Endodermal cell (in vitro differentiated cells): ENCODE results near the gene HS3ST3B1. TPM values are rescaled to one million over a fixed set of nuclear protein-coding genes. Genes with fewer than 3 reads are reported as not detected.

ENCODE experiments used
- DNase-seq: peaks from one replicate; pipeline ENCODE4 v3.0.0-alpha.2; 2017
- H3K27ac ChIP-seq: 2 replicates; pipeline ENCODE4 v1.5.1; 2013; ENCODE audit warnings: mild to moderate bottlenecking, low read depth, low read length, moderate library complexity
- H3K27me3 ChIP-seq: 2 replicates; pipeline ENCODE4 v1.6.1; 2013; ENCODE audit warnings: mild to moderate bottlenecking, low read length, moderate library complexity; ENCODE audit not compliant: insufficient read depth, control insufficient read depth, poor library complexity, severe bottlenecking
- H3K36me3 ChIP-seq: 2 replicates; pipeline ENCODE4 v1.7.0; 2013; ENCODE audit warnings: mild to moderate bottlenecking, low read length, moderate library complexity; ENCODE audit not compliant: control insufficient read depth, insufficient read depth
- H3K4me1 ChIP-seq: one replicate; pipeline ENCODE4 v1.7.0; 2013; ENCODE audit warnings: low read length; ENCODE audit not compliant: control insufficient read depth, insufficient read depth
- H3K4me3 ChIP-seq: 2 replicates; pipeline ENCODE4 v1.5.1; 2013; ENCODE audit warnings: mild to moderate bottlenecking, low read length, moderate library complexity
- H3K9ac ChIP-seq: 2 replicates; pipeline ENCODE4 v1.6.1; 2013; ENCODE audit warnings: mild to moderate bottlenecking, low read length, moderate library complexity; ENCODE audit not compliant: poor library complexity, severe bottlenecking; ENCODE audit errors: extremely low read depth
- H3K9me3 ChIP-seq: 2 replicates; pipeline ENCODE4 v1.6.1; 2013; ENCODE audit warnings: mild to moderate bottlenecking, low read length, moderate library complexity; ENCODE audit not compliant: control insufficient read depth
- H3K27ac Mint-ChIP-seq: 2 replicates; pipeline ENCODE4 v1.8.0; 2020; ENCODE audit warnings: mixed read lengths
- H3K27me3 Mint-ChIP-seq: 2 replicates; pipeline ENCODE4 v1.8.0; 2021; ENCODE audit warnings: mild to moderate bottlenecking, mixed read lengths; ENCODE audit not compliant: insufficient read depth
- H3K36me3 Mint-ChIP-seq: 2 replicates; pipeline ENCODE4 v1.8.0; 2020; ENCODE audit warnings: low read depth, mixed read lengths
- H3K4me1 Mint-ChIP-seq: 2 replicates; pipeline ENCODE4 v1.8.0; 2020; ENCODE audit warnings: mixed read lengths
- H3K4me3 Mint-ChIP-seq: 2 replicates; pipeline ENCODE4 v1.8.0; 2020; ENCODE audit warnings: mild to moderate bottlenecking, moderate library complexity, mixed read lengths
- H3K9me3 Mint-ChIP-seq: 2 replicates; pipeline ENCODE4 v1.8.0; 2020; ENCODE audit warnings: mild to moderate bottlenecking, mixed read lengths
- whole genome bisulfite sequencing, 2 experiments: methylation state at CpG; one replicate each; pipeline versions ENCODE4 v1.1.5 to v1.1.7; 2013; ENCODE audit warnings: missing lambda C conversion rate in 2 of 2, mixed read lengths in 1 of 2; ENCODE audit not compliant: insufficient coverage in 1 of 2, insufficient read length in 1 of 2; 5-methylcytosine and 5-hydroxymethylcytosine counted together
- total RNA-seq, 2 donors: library from RNA; stranded (reverse); fragmentation: NEBNext Ultra II Directional in 1 of 2; extraction: Animal tissue kit (Norgen Biotek cat#: 25700) in 1 of 2; gene quantifications; 2 replicates in 1 of 2; 3 replicates in 1 of 2; pipeline ENCODE4 v1.2.1, GENCODE V29; 2021
- TF ChIP-seq, protein P1 (sequence below): fragments of 200-600 bp; sonication (generic); conservative IDR thresholded peaks from 2 replicates; pipeline ENCODE4 v1.5.0; 2021; ENCODE audit warnings: antibody characterized with exemption, mild to moderate bottlenecking

The HS3ST3B1 gene
- total RNA-seq, 2 donors from 2014 or later, result 5.6 to 6.9 TPM

DNA sequence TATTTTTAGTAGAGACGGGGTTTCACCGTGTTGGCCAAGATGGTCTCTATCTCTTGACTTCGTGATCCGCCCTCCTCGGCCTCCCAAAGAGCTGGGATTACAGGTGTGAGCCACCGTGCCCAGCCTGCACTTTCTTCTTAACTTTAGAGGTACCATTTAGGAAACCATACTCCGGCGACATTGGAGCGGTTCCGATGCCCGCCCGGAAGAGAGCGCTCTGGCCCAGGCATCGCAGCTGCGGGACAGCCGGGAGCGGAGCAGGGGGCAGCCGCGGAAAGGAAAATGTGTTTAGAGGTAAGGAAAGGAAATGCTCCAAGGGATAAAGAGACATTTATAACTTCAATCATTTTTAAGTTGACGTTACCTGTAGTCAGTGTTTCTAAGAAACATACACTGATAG, 6.0 kb upstream of the HS3ST3B1 start:
- no peak overlapping the region for H3K4me3 Mint-ChIP-seq
- H3K27me3 ChIP-seq, result peaks cover 61% of the 10 kb centered on the region
- DNase-seq, result no peak
- 90 to 92% methylated on average over 15 to 20 of the region's 20 CpGs for WGBS, 2 experiments
- H3K4me1 Mint-ChIP-seq, result peaks cover 23% of the 10 kb centered on the region
- H3K36me3 Mint-ChIP-seq, result no peaks in the 10 kb centered on the region
- H3K9ac ChIP-seq, result no peak overlapping the region
- TF ChIP-seq, protein P1, sequence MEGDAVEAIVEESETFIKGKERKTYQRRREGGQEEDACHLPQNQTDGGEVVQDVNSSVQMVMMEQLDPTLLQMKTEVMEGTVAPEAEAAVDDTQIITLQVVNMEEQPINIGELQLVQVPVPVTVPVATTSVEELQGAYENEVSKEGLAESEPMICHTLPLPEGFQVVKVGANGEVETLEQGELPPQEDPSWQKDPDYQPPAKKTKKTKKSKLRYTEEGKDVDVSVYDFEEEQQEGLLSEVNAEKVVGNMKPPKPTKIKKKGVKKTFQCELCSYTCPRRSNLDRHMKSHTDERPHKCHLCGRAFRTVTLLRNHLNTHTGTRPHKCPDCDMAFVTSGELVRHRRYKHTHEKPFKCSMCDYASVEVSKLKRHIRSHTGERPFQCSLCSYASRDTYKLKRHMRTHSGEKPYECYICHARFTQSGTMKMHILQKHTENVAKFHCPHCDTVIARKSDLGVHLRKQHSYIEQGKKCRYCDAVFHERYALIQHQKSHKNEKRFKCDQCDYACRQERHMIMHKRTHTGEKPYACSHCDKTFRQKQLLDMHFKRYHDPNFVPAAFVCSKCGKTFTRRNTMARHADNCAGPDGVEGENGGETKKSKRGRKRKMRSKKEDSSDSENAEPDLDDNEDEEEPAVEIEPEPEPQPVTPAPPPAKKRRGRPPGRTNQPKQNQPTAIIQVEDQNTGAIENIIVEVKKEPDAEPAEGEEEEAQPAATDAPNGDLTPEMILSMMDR, result peak; percentile 18
- peaks cover 87% of the 10 kb centered on the region for H3K27me3 Mint-ChIP-seq
- H3K9me3 ChIP-seq, result no peaks in the 10 kb centered on the region
- no peak overlapping the region for H3K4me3 ChIP-seq
- H3K4me1 ChIP-seq, result no peaks in the 10 kb centered on the region
- H3K9me3 Mint-ChIP-seq, result peaks cover 7% of the 10 kb centered on the region
- no peak overlapping the region for H3K27ac Mint-ChIP-seq
- H3K36me3 ChIP-seq, result no peaks in the 10 kb centered on the region
- H3K27ac ChIP-seq, result no peak overlapping the region

DNA sequence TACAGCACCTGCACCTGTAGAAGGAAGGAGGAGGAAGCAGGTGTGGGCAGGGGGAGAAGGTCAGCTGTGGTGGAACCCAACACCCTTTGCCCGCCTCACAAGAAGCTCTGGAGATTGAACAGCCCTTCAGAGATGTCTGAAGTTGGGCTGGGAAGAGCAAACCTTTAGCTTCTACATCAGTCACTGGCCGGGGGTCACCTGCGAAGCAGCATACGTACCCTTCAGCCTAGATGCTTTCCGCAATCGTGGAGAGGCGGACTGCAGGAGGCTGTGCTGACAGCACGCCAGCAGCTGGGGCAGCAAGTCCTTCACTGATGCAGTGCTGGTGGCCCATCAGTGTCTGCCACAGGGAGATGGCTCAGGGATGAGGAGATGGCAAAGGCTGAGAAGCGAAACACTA, 5.2 kb upstream of the HS3ST3B1 start:
- no peak overlapping the region for H3K27ac Mint-ChIP-seq
- peaks cover 90% of the 10 kb centered on the region for H3K27me3 Mint-ChIP-seq
- no peak overlapping the region for H3K4me3 Mint-ChIP-seq
- H3K36me3 Mint-ChIP-seq, result no peaks in the 10 kb centered on the region
- Histone ChIP-seq H3K9ac (no peak overlapping the region), H3K27me3 (peaks cover 68% of the 10 kb centered on the region), H3K27ac (no peak overlapping the region), H3K4me3 (no peak overlapping the region), H3K4me1 (no peaks in the 10 kb centered on the region), H3K36me3 (no peaks in the 10 kb centered on the region), H3K9me3 (no peaks in the 10 kb centered on the region)
- no peak for DNase-seq
- TF ChIP-seq, protein P1, result no peak
- peaks cover 3% of the 10 kb centered on the region for H3K9me3 Mint-ChIP-seq
- H3K4me1 Mint-ChIP-seq, result peaks cover 31% of the 10 kb centered on the region
- WGBS, 2 experiments, result 95 to 96% methylated on average over 8 to 9 of the region's 9 CpGs

DNA sequence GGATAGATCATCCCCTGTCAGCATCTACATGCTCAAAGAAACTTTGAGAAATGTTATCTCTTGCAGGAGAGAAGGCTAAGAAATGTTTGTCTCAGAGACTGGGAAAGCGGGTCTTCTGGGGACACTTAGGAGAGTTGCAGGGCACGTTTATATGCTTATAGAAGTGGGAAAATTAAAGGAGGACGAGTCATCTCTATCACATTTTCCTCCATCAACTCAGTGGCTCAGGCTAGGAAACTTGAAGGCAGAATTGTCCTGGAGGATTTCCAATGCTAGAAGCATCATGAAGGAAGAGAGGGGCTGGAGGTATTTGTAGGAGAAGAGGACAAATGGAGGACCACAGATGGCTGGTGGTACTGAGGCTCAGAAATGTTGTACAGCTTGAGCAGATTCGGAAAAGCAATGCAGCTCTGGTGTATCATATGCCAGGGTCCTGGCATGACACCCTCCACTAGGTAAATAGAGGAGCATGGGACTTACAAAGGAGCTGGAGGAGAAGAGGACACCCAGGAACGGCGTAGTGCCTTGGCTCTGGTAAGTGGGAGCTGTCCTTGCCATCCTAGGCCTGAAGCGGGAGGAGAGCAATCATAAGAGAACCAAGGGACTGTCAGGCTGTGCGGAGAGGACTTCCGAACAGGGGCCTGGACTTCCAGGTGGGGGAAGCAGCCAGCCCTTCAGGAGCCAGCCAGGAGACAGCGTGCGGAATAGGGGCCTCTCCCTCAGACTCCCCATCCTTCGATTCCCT, 4.5 kb upstream of the HS3ST3B1 start:
- Mint-ChIP-seq H3K27me3 (peaks cover 86% of the 10 kb centered on the region), H3K4me3 (peak overlapping the region; percentile 65), H3K9me3 (no peaks in the 10 kb centered on the region), H3K4me1 (peaks cover 31% of the 10 kb centered on the region), H3K36me3 (no peaks in the 10 kb centered on the region), H3K27ac (no peak overlapping the region)
- Histone ChIP-seq H3K4me3 (no peak overlapping the region), H3K36me3 (no peaks in the 10 kb centered on the region), H3K9me3 (no peaks in the 10 kb centered on the region), H3K27me3 (peaks cover 68% of the 10 kb centered on the region), H3K4me1 (no peaks in the 10 kb centered on the region), H3K9ac (no peak overlapping the region), H3K27ac (no peak overlapping the region)
- TF ChIP-seq, protein P1, result no peak
- WGBS, 2 experiments, result 87 to 97% methylated on average over 4 to 11 of the region's 12 CpGs
- DNase-seq, result no peak
